Brain microvascular endothelial cell (primary cell): ENCODE results near the gene COL1A1.

Experiments used
- DNase-seq: peaks from one replicate; pipeline ENCODE4 v3.0.0-alpha.2; 2020
- H3K27ac ChIP-seq: fragments of 250-450 bp; sonication (Bioruptor Pico); 2 replicates; pipeline ENCODE4 v1.5.1; 2020; ENCODE audit warnings: mild to moderate bottlenecking, moderate library complexity
- H3K27me3 ChIP-seq: fragments of 250-450 bp; sonication (Bioruptor Pico); replicated peaks from 2 replicates; pipeline ENCODE4 v1.5.1; 2020; ENCODE audit warnings: mild to moderate bottlenecking
- H3K36me3 ChIP-seq: fragments of 250-450 bp; sonication (Bioruptor Pico); replicated peaks from 2 replicates; pipeline ENCODE4 v1.5.1; 2020; ENCODE audit warnings: mild to moderate bottlenecking
- H3K4me3 ChIP-seq: 2 replicates; pipeline ENCODE4 v1.5.1; 2011; ENCODE audit warnings: low read depth, mild to moderate bottlenecking, control low read depth, low read length, moderate library complexity
- in situ Hi-C: cut with HindIII; loops from 2 replicates; pipeline ENCODE4 v1.10.0; 2017; ENCODE audit warnings: low sequenced_read_pairs, low pct_ligation_motif_present
- TF ChIP-seq, protein P1 (sequence below): IDR thresholded peaks from 2 replicates; pipeline ENCODE4 v1.5.1; 2011; ENCODE audit warnings: low read depth, mild to moderate bottlenecking, moderate library complexity, low read length, control low read depth, inconsistent platforms; ENCODE audit errors: missing control alignments

COL1A1 gene

DNA sequence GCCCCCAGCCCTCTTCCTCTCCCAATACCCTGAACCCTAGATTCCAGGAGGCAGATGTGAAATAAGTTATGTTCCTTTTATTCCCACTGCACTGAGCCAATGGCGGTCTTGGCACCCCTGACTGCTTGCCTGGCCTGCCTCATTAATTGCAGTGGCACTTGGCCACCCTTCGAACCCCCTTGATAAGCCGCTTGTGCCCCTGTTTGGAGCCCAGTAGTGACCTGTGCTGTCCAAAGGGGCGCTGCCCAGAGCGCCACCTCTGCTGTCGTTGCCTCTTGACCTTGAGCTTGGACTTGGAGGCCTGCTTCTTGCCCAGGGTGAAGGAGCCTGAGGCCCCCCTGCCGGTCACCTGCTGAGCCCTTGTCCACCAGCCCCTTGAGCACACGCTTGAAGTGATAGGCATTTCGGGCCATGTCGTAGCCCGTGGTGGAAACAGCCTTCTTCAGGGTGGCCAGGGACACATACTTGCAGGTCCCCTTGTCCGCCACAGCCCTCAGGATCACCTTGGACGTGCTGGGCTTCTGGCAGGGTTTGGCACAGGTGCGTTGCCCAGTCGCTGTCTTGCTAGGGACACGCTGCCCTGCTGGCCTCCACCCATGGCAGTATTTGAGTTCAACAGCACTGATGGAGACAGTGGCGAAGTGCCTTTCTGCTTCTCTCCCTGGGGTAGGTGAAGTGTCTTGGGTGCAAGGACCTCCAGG is 29.9 kb downstream of the COL1A1 start:
- Histone ChIP-seq H3K4me3 (no peak overlapping the region), H3K36me3 (no peaks in the 10 kb centered on the region), H3K27ac (no peak overlapping the region), H3K27me3 (no peaks in the 10 kb centered on the region)
- DNase-seq, result no peak
- in situ Hi-C loops, result no loop called here
- TF ChIP-seq, protein P1, sequence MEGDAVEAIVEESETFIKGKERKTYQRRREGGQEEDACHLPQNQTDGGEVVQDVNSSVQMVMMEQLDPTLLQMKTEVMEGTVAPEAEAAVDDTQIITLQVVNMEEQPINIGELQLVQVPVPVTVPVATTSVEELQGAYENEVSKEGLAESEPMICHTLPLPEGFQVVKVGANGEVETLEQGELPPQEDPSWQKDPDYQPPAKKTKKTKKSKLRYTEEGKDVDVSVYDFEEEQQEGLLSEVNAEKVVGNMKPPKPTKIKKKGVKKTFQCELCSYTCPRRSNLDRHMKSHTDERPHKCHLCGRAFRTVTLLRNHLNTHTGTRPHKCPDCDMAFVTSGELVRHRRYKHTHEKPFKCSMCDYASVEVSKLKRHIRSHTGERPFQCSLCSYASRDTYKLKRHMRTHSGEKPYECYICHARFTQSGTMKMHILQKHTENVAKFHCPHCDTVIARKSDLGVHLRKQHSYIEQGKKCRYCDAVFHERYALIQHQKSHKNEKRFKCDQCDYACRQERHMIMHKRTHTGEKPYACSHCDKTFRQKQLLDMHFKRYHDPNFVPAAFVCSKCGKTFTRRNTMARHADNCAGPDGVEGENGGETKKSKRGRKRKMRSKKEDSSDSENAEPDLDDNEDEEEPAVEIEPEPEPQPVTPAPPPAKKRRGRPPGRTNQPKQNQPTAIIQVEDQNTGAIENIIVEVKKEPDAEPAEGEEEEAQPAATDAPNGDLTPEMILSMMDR, result no peak

DNA sequence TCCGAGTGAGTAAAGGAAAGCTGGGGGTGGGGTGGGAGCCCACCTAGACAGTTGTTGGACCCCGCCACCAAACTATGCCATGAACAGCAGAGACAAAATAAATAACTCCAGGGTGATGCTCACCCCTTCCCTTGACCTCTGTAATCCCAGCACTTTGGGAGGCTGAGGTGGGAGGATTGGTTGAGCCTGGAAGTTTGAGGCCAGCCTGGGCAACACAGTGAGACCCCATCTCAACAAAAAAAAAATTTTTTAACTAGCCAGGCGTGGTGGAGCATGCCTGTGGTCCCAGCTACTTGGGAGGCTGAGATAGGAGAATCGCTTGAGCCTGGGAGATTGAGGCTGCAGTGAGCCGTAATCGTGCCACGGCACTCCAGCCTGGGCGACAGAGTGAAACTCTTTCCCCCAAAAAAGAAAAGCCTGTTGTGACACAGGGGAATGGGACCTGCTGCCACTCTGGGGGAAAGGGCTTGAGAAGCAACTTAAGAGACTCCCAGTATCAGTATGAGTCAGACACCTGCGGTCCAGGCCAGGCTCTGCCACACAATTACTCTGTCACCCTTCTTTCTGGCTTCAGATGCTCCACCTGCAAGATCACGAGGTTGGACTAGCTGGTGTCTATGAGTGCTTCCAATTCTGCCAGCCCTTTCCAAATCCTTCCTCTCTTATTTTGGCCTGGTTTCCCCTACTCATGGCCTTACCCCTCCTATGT is 30.6 kb downstream of the COL1A1 start:
- no peaks in the 10 kb centered on the region for H3K27me3 ChIP-seq
- H3K4me3 ChIP-seq, result no peak overlapping the region
- TF ChIP-seq, protein P1, result no peak
- no peaks in the 10 kb centered on the region for H3K36me3 ChIP-seq
- DNase-seq, result no peak
- in situ Hi-C loops, result no loop called here
- no peak overlapping the region for H3K27ac ChIP-seq

DNA sequence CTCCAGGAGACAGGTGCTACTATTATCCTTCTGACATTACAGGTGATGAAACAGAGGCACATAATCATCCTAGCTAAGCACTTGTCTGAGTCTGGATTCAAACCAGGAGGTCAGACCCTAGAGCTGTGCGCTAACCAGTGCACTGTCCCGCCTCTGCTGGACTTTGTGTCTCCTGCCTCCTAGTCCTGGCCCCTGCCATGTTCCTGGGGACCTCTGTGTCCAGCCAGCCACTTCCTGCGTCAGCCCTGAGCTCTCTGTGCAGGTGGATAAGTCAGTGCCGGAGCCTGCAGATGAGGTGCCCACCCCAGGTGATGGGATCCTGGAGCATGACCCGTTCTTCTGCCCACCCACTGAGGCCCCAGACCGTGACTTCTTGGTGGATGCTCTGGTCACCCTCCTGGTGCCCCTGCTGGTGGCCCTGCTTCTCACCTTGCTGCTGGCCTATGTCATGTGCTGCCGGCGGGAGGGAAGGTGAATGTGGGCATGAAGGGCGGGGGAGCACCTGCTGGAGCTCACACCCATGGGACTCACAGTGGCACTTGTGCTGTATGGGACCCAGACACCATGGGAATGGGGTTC is 31.5 kb downstream of the COL1A1 start:
- TF ChIP-seq, protein P1, result no peak
- H3K27me3 ChIP-seq, result no peaks in the 10 kb centered on the region
- H3K36me3 ChIP-seq, result no peaks in the 10 kb centered on the region
- in situ Hi-C loops, result no loop called here
- no peak overlapping the region for H3K27ac ChIP-seq
- DNase-seq, result no peak
- no peak overlapping the region for H3K4me3 ChIP-seq

DNA sequence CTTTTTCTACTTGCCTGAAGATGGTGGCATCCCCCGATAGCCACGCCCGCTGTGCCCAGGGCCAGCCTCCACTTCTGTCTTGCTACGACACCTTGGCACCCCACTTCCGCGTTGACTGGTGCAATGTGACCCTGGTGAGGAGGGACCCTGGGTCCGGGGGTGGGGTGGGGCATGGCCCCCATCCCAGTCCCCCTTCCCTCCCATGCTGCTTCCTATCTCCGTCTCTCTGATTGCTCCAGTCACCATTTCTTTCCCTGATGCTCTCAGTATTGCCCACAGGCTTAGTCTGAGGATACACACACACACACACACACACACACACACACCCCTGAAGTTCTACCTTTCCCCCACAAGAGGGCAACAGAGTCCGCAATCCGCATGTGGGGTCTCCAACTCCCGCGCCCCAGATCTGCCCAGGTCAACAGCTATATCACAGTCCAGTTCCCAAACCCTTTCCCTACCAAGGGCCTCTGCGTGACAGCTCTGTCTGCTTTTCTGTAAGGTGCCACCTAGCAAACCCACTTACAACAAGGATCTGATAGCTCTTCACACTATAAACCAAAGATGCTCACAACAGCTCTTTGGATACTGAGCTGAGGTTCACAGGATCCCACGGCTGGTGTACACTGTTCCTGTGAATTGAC is 32.2 kb downstream of the COL1A1 start:
- Histone ChIP-seq H3K4me3 (no peak overlapping the region), H3K27me3 (no peaks in the 10 kb centered on the region), H3K27ac (no peak overlapping the region), H3K36me3 (no peaks in the 10 kb centered on the region)
- TF ChIP-seq, protein P1, result peak; percentile 93
- in situ Hi-C loops, result no loop called here
- DNase-seq, result no peak

DNA sequence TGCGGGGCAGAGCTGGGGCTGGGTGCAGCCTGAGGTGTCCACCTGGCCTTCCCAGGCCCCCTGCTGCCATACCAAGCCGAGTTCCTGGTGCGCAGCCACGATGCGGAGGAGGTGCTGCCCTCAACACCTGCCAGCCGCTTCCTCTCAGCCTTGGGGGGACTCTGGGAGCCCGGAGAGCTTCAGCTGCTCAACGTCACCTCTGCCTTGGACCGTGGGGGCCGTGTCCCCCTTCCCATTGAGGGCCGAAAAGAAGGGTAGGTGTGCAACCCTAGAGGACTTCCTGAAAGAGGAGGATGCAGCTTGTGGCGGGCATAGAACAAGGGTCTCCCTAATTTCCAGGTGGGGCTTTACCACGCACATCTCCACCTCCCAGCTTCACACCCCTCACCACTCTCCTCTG is 33.1 kb downstream of the COL1A1 start:
- Histone ChIP-seq H3K27me3 (no peaks in the 10 kb centered on the region), H3K36me3 (no peaks in the 10 kb centered on the region), H3K27ac (no peak overlapping the region), H3K4me3 (no peak overlapping the region)
- in situ Hi-C loops, result no loop called here
- DNase-seq, result no peak
- TF ChIP-seq, protein P1, result no peak
